HG03064 (cell line): ENCODE measurements around the gene S100A9.
"Not testable (repeated sequence)": the region's sequence is repeated elsewhere in the genome, so short reads cannot be mapped to it uniquely, and the experiment has no call there.

ENCODE experiments used
- ATAC-seq: cut with Tn5 transposase; IDR thresholded peaks from one replicate; pipeline ENCODE4 v1.9.1; 2021; ENCODE audit warnings: low read depth; ENCODE audit not compliant: unreplicated experiment

The S100A9 gene

GRCh38 chr1:153357853-153358690 lies at the start of gene S100A9:
S100A9 (plus strand) TSS chr1:153357854; CDS start chr1:153358284, 430 bp downstream.
- ATAC-seq: no peak

- ATAC-seq: no peak
These were observed 49.1 kb upstream of the S100A9 start for GRCh38 chr1:153308540-153308939.

- no peak for ATAC-seq
These were observed 48.2 kb upstream of the S100A9 start for GRCh38 chr1:153309441-153309840.

- ATAC-seq: no peak
These were observed 47.1 kb upstream of the S100A9 start for GRCh38 chr1:153310526-153310925.

GRCh38 chr1:153312570-153313186 lies 45.0 kb upstream of the S100A9 start, which contains the start of gene PGLYRP3:
PGLYRP3 (minus strand) TSS chr1:153312952; CDS start chr1:153310665, 2,287 bp downstream.
- no peak for ATAC-seq

GRCh38 chr1:153313288-153313687 lies 44.4 kb upstream of the S100A9 start:
- ATAC-seq: no peak

- ATAC-seq: not testable (repeated sequence)
These were observed 43.3 kb upstream of the S100A9 start for GRCh38 chr1:153314388-153314787.

- ATAC-seq: not testable (repeated sequence)
These were observed 41.6 kb upstream of the S100A9 start for GRCh38 chr1:153316013-153316412.

- not testable (repeated sequence) for ATAC-seq
These were observed 39.5 kb upstream of the S100A9 start for GRCh38 chr1:153318145-153318544.

GRCh38 chr1:153322568-153322967 lies 35.1 kb upstream of the S100A9 start:
- no peak for ATAC-seq

- no peak for ATAC-seq
These were observed 32.7 kb upstream of the S100A9 start for GRCh38 chr1:153324912-153325311.

GRCh38 chr1:153333902-153334301 lies 23.8 kb upstream of the S100A9 start:
- ATAC-seq: no peak

GRCh38 chr1:153336650-153337049 lies 21.0 kb upstream of the S100A9 start:
- ATAC-seq: no peak

GRCh38 chr1:153337980-153338853 lies 19.4 kb upstream of the S100A9 start:
- no peak for ATAC-seq

GRCh38 chr1:153339802-153340201 lies 17.9 kb upstream of the S100A9 start:
- ATAC-seq: no peak

- no peak for ATAC-seq
These were observed 17.3 kb upstream of the S100A9 start for GRCh38 chr1:153340356-153340755.

- no peak for ATAC-seq
These were observed 16.2 kb upstream of the S100A9 start for GRCh38 chr1:153341431-153341934.

GRCh38 chr1:153342178-153342577 lies 15.5 kb upstream of the S100A9 start:
- no peak for ATAC-seq

GRCh38 chr1:153343040-153343681 lies 14.5 kb upstream of the S100A9 start:
- ATAC-seq: no peak
